Measurements from ENCODE around the gene UMAD1. TPM values are rescaled to one million over a fixed set of nuclear protein-coding genes. Genes with fewer than 3 reads are reported as not detected.

UMAD1 gene
- total and polyA plus RNA-seq, 2 donors (not counting 3 experiments of a cell fraction or from before 2014, with no cell fraction given) = 5.6 to 6.6 TPM

GRCh38 chr7:7912937-7913336, 272.4 kb downstream of the UMAD1 start:
- Histone ChIP-seq H4K20me1 (replicated peaks; ENCODE audit: control insufficient read depth, extremely low read depth, insufficient read depth, low read length) (no peaks in the 10 kb centered on the region), H3K4me1 (ENCODE audit: control insufficient read depth, extremely low read depth, insufficient read depth, low read length) (no peaks in the 10 kb centered on the region), H3K9ac (replicated peaks; ENCODE audit: extremely low read depth, insufficient read depth, low read length) (no peak overlapping the region), H3K27me3 (ENCODE audit: control insufficient read depth in 2 of 2, insufficient read depth in 2 of 2, low read length in 2 of 2) (no peaks in the 10 kb centered on the region), H3K27ac (ENCODE audit: insufficient read depth, low read depth, low read length) (no peak overlapping the region), H2AFZ (ENCODE audit: low read depth, low read length) (no peak overlapping the region), H3K9me1 (replicated peaks; ENCODE audit: control insufficient read depth, extremely low read depth, insufficient read depth, low read length) (no peaks in the 10 kb centered on the region), H3K9me3 (replicated peaks; ENCODE audit: control insufficient read depth, insufficient read depth, low read length) (no peaks in the 10 kb centered on the region), H3K79me2 (ENCODE audit: control insufficient read depth, insufficient read depth, low read length) (no peaks in the 10 kb centered on the region), H3K4me3 (replicated peaks in 1 of 3; ENCODE audit: insufficient read depth in 1 of 3, low read depth in 1 of 3, low read length in 3 of 3) (no peak overlapping the region), H3K36me3 (ENCODE audit: control insufficient read depth in 2 of 2, extremely low read depth in 1 of 2, insufficient read depth in 2 of 2, low read length in 2 of 2) (no peaks in the 10 kb centered on the region), H3K4me2 (ENCODE audit: insufficient read depth, low read length) (no peak overlapping the region)
- CTCF ChIA-PET = no interaction called here
- BruUV-seq (replicated peaks) = no TSS peak
- TF ChIP-seq EZH2 (IDR thresholded peaks at IDR 0.05; ENCODE audit: borderline replicate concordance, low read depth, low read length, severe bottlenecking) (no peak), FOS (IDR thresholded peaks at IDR 0.05; ENCODE audit: borderline replicate concordance, insufficient read depth, low read length) (no peak), GATA2 (IDR thresholded peaks at IDR 0.05; ENCODE audit: insufficient read depth, insufficient read length, low read depth, low read length) (no peak), POLR2AphosphoS5 (IDR thresholded peaks at IDR 0.05; ENCODE audit: insufficient read depth, low read depth, low read length) (no peak), POLR2A (IDR thresholded peaks at IDR 0.05; ENCODE audit: low read depth, low read length) (no peak), JUN (IDR thresholded peaks at IDR 0.05; ENCODE audit: borderline replicate concordance, insufficient read depth, insufficient read length, low read depth) (no peak), MYC (IDR thresholded peaks at IDR 0.05; ENCODE audit: low read depth, low read length) (no peak)
- TF ChIP-seq, protein P1, sequence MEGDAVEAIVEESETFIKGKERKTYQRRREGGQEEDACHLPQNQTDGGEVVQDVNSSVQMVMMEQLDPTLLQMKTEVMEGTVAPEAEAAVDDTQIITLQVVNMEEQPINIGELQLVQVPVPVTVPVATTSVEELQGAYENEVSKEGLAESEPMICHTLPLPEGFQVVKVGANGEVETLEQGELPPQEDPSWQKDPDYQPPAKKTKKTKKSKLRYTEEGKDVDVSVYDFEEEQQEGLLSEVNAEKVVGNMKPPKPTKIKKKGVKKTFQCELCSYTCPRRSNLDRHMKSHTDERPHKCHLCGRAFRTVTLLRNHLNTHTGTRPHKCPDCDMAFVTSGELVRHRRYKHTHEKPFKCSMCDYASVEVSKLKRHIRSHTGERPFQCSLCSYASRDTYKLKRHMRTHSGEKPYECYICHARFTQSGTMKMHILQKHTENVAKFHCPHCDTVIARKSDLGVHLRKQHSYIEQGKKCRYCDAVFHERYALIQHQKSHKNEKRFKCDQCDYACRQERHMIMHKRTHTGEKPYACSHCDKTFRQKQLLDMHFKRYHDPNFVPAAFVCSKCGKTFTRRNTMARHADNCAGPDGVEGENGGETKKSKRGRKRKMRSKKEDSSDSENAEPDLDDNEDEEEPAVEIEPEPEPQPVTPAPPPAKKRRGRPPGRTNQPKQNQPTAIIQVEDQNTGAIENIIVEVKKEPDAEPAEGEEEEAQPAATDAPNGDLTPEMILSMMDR (IDR thresholded peaks at IDR 0.05; ENCODE audit: extremely low read depth in 1 of 2, insufficient read depth in 1 of 2, low read depth in 1 of 2, low read length in 2 of 2) = no peak
- TF ChIP-seq, protein P2, sequence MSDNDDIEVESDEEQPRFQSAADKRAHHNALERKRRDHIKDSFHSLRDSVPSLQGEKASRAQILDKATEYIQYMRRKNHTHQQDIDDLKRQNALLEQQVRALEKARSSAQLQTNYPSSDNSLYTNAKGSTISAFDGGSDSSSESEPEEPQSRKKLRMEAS (IDR thresholded peaks at IDR 0.05; ENCODE audit: insufficient read depth, insufficient read length) = no peak
- dilution Hi-C loops (cut with MboI; ENCODE audit: extremely low pct_ligation_motif_present, low sequenced_read_pairs) = no loop called here
- intact Hi-C loops (cut with micrococcal nuclease) = no loop called here
- POLR2A ChIA-PET = no interaction called here
- no peak for FAIRE-seq
- DNase-seq (ENCODE audit: low read depth, low spot score) = no peak
